Measurements from ENCODE around the gene SIK3. TPM values are rescaled to one million over a fixed set of nuclear protein-coding genes. Genes with fewer than 3 reads are reported as not detected.

The SIK3 gene
- total and polyA plus RNA-seq, 12 donors = 9.9 to 47.3 (median 36.5) TPM

DNA sequence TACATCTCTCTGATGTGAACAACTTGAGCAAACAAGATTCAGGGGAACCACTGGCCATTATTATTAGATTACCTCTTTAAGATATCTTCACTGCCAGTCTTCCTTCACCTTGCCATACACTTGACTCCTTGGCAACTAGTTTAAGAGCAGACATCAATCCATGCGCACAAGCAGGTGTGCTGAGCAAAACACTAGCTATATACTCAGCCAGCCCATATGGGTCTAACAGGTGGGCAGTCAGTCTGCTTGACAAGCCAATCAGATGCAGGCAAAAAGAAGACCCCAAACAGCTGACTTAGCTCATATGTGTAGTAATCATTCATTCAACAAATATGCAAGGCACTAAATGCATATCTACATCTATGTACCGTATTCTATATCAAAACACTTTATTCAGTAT, 101.2 kb downstream of the SIK3 start:
- TF ChIP-seq, protein P1, sequence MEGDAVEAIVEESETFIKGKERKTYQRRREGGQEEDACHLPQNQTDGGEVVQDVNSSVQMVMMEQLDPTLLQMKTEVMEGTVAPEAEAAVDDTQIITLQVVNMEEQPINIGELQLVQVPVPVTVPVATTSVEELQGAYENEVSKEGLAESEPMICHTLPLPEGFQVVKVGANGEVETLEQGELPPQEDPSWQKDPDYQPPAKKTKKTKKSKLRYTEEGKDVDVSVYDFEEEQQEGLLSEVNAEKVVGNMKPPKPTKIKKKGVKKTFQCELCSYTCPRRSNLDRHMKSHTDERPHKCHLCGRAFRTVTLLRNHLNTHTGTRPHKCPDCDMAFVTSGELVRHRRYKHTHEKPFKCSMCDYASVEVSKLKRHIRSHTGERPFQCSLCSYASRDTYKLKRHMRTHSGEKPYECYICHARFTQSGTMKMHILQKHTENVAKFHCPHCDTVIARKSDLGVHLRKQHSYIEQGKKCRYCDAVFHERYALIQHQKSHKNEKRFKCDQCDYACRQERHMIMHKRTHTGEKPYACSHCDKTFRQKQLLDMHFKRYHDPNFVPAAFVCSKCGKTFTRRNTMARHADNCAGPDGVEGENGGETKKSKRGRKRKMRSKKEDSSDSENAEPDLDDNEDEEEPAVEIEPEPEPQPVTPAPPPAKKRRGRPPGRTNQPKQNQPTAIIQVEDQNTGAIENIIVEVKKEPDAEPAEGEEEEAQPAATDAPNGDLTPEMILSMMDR (IDR thresholded peaks at IDR 0.05) = no peak
- H3K4me1 ChIP-seq = peaks cover 0 to 51% (median 33%) of the 10 kb centered on the region in 9 donors
- H3K27me3 ChIP-seq = no peaks in the 10 kb centered on the region
- H3K9me3 ChIP-seq = no peaks in the 10 kb centered on the region
- WGBS, 2 donors = 96 to 99% methylated on average over 2 of the region's 2 CpGs
- intact Hi-C loops (cut with DNase I) = loop anchor here in 2 of 10 donors (10.0 kb wide), 1 partner anchor 98 kb away; the partner anchor contains the start of gene SIK3 (in 2 of the 2)
- H3K4me3 ChIP-seq = no peak overlapping the region
- H3K36me3 ChIP-seq = no peaks in the 10 kb centered on the region
- no peak for ATAC-seq
- no peak for DNase-seq
- H3K27ac ChIP-seq = no peak overlapping the region

DNA sequence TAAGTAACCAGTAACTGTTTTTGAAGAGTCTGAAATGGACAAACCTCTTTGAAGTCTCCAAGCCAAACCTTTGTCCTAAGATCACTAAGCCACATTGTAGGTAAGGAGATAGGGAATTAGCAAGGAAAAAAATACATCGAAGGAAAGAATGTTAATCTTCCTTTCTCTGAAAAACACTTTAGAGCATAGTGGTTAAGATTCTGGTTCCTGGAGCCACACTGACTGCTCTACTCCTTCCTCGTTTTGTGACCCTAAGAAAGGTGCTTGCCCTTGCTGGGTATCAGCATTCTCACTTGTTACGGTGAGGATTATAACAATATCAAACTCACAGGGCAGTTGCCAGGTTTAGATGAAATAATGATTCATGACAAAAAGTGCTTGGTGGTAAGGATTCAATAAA, 104.0 kb downstream of the SIK3 start:
- Histone ChIP-seq H3K9me3 (no peaks in the 10 kb centered on the region), H3K4me1 (peaks cover 0 to 42% (median 36%) of the 10 kb centered on the region in 9 donors), H3K4me3 (no peak overlapping the region), H3K36me3 (no peaks in the 10 kb centered on the region), H3K27me3 (no peaks in the 10 kb centered on the region), H3K27ac (peak overlapping the region in 3 of 10 donors; percentile 34 to 46 (median 42))
- ATAC-seq = no peak
- TF ChIP-seq, protein P1 (IDR thresholded peaks at IDR 0.05) = no peak
- WGBS, 2 donors = 57 to 67% methylated on average over 3 of the region's 3 CpGs
- intact Hi-C loops (cut with DNase I) = loop anchor here in 2 of 10 donors (10.0 kb wide), 1 partner anchor 101 kb away; the partner anchor contains the start of gene SIK3 (in 2 of the 2)
- DNase-seq = no peak

DNA sequence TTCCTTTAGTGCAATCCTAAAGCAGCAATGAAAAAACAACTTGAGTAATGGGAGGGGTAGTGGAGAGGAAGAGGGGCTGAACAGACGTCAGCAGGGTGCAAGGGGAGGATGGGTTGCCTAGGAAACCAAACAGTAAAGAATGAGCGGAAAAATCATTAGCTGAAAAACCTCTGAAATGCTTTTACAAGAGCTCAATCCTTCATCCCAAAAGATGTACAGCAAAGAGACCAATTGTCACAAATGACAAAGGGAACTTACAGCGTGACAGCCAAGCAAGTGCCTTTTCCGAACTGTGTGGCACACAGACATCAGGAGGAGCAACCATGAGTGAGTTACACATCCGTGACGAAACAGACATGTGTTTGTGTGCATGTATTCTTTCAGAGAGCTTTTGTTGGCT, 104.6 kb downstream of the SIK3 start:
- WGBS, 2 donors = 29 to 36% methylated on average over 6 of the region's 6 CpGs
- DNase-seq (peak in 1 of 2 donors; percentile 38), ATAC-seq (peak in 7 of 8 donors; percentile 37 to 81 (median 74))
- TF ChIP-seq, protein P1 (IDR thresholded peaks at IDR 0.05) = no peak
- no peaks in the 10 kb centered on the region for H3K36me3 ChIP-seq
- H3K9me3 ChIP-seq = no peaks in the 10 kb centered on the region
- no peak overlapping the region for H3K4me3 ChIP-seq
- no peaks in the 10 kb centered on the region for H3K27me3 ChIP-seq
- peak overlapping the region in 3 of 10 donors; percentile 34 to 46 (median 42) for H3K27ac ChIP-seq
- H3K4me1 ChIP-seq = peaks cover 0 to 48% (median 42%) of the 10 kb centered on the region in 9 donors
- intact Hi-C loops (cut with DNase I) = loop anchor here in 2 of 10 donors (10.0 kb wide), 1 partner anchor 101 kb away; the partner anchor contains the start of gene SIK3 (in 2 of the 2)

DNA sequence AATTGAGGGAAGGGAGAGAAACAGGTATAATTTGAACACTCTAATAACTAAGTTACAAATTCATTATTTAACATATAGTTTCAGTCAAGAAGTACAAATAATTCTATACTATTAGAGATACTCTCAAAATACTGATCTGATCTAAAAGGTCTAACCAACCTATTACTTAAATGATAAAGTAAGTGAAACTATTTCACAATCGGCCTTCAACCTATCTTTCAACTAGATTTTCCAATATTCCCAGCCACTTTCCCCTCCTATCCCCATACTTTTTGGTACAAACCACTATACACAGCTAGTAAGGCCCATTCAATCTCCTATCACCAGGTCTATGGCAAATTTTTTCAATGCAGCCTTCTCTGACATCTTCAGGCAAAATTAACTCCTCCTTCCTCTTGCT, 106.7 kb downstream of the SIK3 start:
- ATAC-seq = no peak
- DNase-seq = no peak
- intact Hi-C loops (cut with DNase I) = loop anchor here in 2 of 10 donors (10.0 kb wide), 1 partner anchor 103 kb away; the partner anchor contains the start of gene SIK3 (in 2 of the 2)
- Histone ChIP-seq H3K9me3 (no peaks in the 10 kb centered on the region), H3K4me3 (no peak overlapping the region), H3K36me3 (no peaks in the 10 kb centered on the region), H3K4me1 (peaks cover 2 to 68% (median 60%) of the 10 kb centered on the region in 9 donors), H3K27me3 (no peaks in the 10 kb centered on the region), H3K27ac (no peak overlapping the region)
- 94 to 100% methylated on average over 1 of the region's 1 CpG for WGBS, 2 donors
- TF ChIP-seq, protein P1 (IDR thresholded peaks at IDR 0.05) = no peak
